K562 (cell line): Measurements from ENCODE around the gene ACTL7B. TPM values are rescaled to one million over a fixed set of nuclear protein-coding genes. Genes with fewer than 3 reads are reported as not detected.

Experiments
- ATAC-seq: fragments of 200-7000 bp; cut with Tn5 transposase; 3 replicates; pipeline ENCODE4 v1.9.1; 2020; ENCODE audit warnings: moderate library complexity
- BruUV-seq: library from RNA; stranded (reverse); fragments of 400-500 nt; replicated peaks from 2 replicates; lab custom pipeline; 2021; lab: Mats Ljungman, UMichigan
- CTCF ChIA-PET: fragments of 300-600 bp; formaldehyde crosslinking; extraction: SDS; loops from one replicate; lab custom pipeline; 2021; ENCODE audit warnings: low intra/inter-chr PET ratio; lab: Yijun Ruan, JAX
- POLR2A ChIA-PET: fragments of 300-600, 350-650 bp; sonication (Branson Sonifier 250); formaldehyde crosslinking; extraction: SDS; loops from one replicate; lab custom pipeline; 2021; ENCODE audit warnings: antibody characterized with exemption, inconsistent platforms; lab: Yijun Ruan, JAX
- DNase-seq, 4 experiments: peaks; one replicate each; pipeline versions ENCODE4 v3.0.0 to v3.0.0-alpha.2; 2011 to 2018; ENCODE audit warnings: low spot score in 3 of 4, mixed read lengths in 3 of 4; ENCODE audit errors: extremely low read depth in 1 of 4
- FAIRE-seq: peaks from 2 replicates; lab custom pipeline; 2011; peaks lifted over from hg19 to GRCh38; lab: Jason Lieb, UNC
- H2AFZ ChIP-seq: 2 replicates; pipeline ENCODE4 v1.6.0; 2011; ENCODE audit warnings: low read depth, low read length, control low read depth, inconsistent platforms
- H3K27ac ChIP-seq: fragments of 200-600 bp; 3 replicates; pipeline ENCODE4 v1.8.0; 2011; ENCODE audit warnings: low read depth, mild to moderate bottlenecking, control low read depth, inconsistent platforms, low read length, moderate library complexity, mixed read lengths; ENCODE audit errors: extremely low read depth
- H3K27me3 ChIP-seq, 2 experiments: fragments of 300-600 bp in 1 of 2; 2 replicates in 1 of 2; 3 replicates in 1 of 2; pipeline versions ENCODE4 v1.6.0 to v1.8.0; 2011; ENCODE audit warnings: inconsistent platforms in 2 of 2, low read length in 2 of 2, mild to moderate bottlenecking in 1 of 2, mixed read lengths in 1 of 2, moderate library complexity in 1 of 2; ENCODE audit not compliant: control insufficient read depth in 2 of 2, insufficient read depth in 2 of 2
- H3K36me3 ChIP-seq: fragments of 300-600 bp; 3 replicates; pipeline ENCODE4 v1.8.0; 2011; ENCODE audit warnings: mild to moderate bottlenecking, low read length, inconsistent platforms; ENCODE audit not compliant: control insufficient read depth, insufficient read depth
- H3K4me1 ChIP-seq, 2 experiments: fragments of 200-600 bp in 1 of 2; replicated peaks in 1 of 2; 2 replicates in 1 of 2; 3 replicates in 1 of 2; pipeline versions ENCODE4 v1.5.1 to v1.8.0; 2011; ENCODE audit warnings: inconsistent platforms in 2 of 2, low read length in 2 of 2, mild to moderate bottlenecking in 1 of 2, mixed read lengths in 1 of 2, moderate library complexity in 1 of 2; ENCODE audit not compliant: control insufficient read depth in 2 of 2, insufficient read depth in 2 of 2
- H3K4me2 ChIP-seq: 2 replicates; pipeline ENCODE4 v1.6.1; 2011; ENCODE audit warnings: low read length, control low read depth, inconsistent platforms, mixed read lengths; ENCODE audit not compliant: insufficient read depth
- H3K4me3 ChIP-seq: fragments of 200-600 bp; sonication (generic), shearing (Covaris generic); 2 replicates; pipeline ENCODE4 v1.5.1; 2016; ENCODE audit warnings: control low read depth, inconsistent platforms
- H3K79me2 ChIP-seq: fragments of 200-600 bp; 3 replicates; pipeline ENCODE4 v1.8.0; 2011; ENCODE audit warnings: low read length, inconsistent platforms; ENCODE audit not compliant: control insufficient read depth, insufficient read depth
- H3K9ac ChIP-seq, 2 experiments: 2 replicates each; pipeline versions ENCODE4 v1.6.0 to v1.6.1; 2011; ENCODE audit warnings: low read depth in 2 of 2, low read length in 2 of 2, control low read depth in 1 of 2, inconsistent platforms in 1 of 2, mild to moderate bottlenecking in 1 of 2, mixed read lengths in 1 of 2; ENCODE audit not compliant: insufficient read depth in 1 of 2
- H3K9me1 ChIP-seq: one replicate; pipeline ENCODE4 v1.6.0; 2011; ENCODE audit warnings: inconsistent platforms, mild to moderate bottlenecking, low read length, moderate library complexity; ENCODE audit not compliant: control insufficient read depth, insufficient read depth
- H3K9me3 ChIP-seq: replicated peaks from 2 replicates; pipeline ENCODE4 v1.5.1; 2011; ENCODE audit warnings: low read depth, low read length, inconsistent platforms; ENCODE audit not compliant: control insufficient read depth, insufficient read depth
- H4K20me1 ChIP-seq: replicated peaks from 2 replicates; pipeline ENCODE4 v1.6.1; 2011; ENCODE audit warnings: low read length, inconsistent platforms, mixed read lengths; ENCODE audit not compliant: control insufficient read depth, insufficient read depth
- CBFA2T3 ChIP-seq: fragments of 450-650 bp; IDR thresholded peaks from 2 replicates; pipeline ENCODE4 v1.6.1; 2017
- CHD2 ChIP-seq: IDR thresholded peaks from 2 replicates; pipeline ENCODE4 v1.6.1; 2011; ENCODE audit warnings: low read depth, low read length
- E2F5 ChIP-seq: sonication (generic); formaldehyde crosslinking; IDR thresholded peaks from 2 replicates; pipeline ENCODE4 v1.8.0; 2022; ENCODE audit warnings: mild to moderate bottlenecking, missing genetic modification reagents
- HMG20A ChIP-seq: fragments of 450-650 bp; formaldehyde crosslinking; conservative IDR thresholded peaks from 2 replicates; pipeline ENCODE4 v1.4.0; 2020; ENCODE audit warnings: mild to moderate bottlenecking, mixed read lengths
- MXD1 ChIP-seq: fragments of 250-450 bp; sonication (Bioruptor Pico); IDR thresholded peaks from 2 replicates; pipeline ENCODE4 v1.8.0; 2021; ENCODE audit warnings: borderline replicate concordance, mild to moderate bottlenecking, moderate library complexity; ENCODE audit not compliant: poor library complexity, severe bottlenecking
- NCOA1 ChIP-seq: fragments of 450-650 bp; IDR thresholded peaks from 2 replicates; pipeline ENCODE4 v1.6.1; 2016; ENCODE audit warnings: low read depth
- SMAD2 ChIP-seq: fragments of 150-350 bp; IDR thresholded peaks from 2 replicates; pipeline ENCODE4 v1.6.1; 2014; ENCODE audit warnings: low read depth, mild to moderate bottlenecking, low read length
- SMAD3 ChIP-seq: fragments of 450-650 bp; formaldehyde crosslinking; conservative IDR thresholded peaks from 2 replicates; pipeline ENCODE4 v1.4.0; 2020; ENCODE audit warnings: mild to moderate bottlenecking
- SMARCB1 ChIP-seq: IDR thresholded peaks from 2 replicates; pipeline ENCODE4 v1.6.1; 2011; ENCODE audit warnings: improper control_type of control experiment, low read depth; ENCODE audit not compliant: insufficient read length
- TFE3 ChIP-seq: fragments of 450-650 bp; formaldehyde crosslinking; IDR thresholded peaks from 2 replicates; pipeline ENCODE4 v1.4.0; 2020; ENCODE audit warnings: mild to moderate bottlenecking, mixed read lengths
- THAP7 ChIP-seq: fragments of 250-450 bp; sonication (Bioruptor Pico); IDR thresholded peaks from 2 replicates; pipeline ENCODE4 v1.5.0; 2021
- ZBTB11 ChIP-seq, 3 experiments: fragments of 200-800 bp in 1 of 3; fragments of 250-450 bp in 1 of 3; fragments of 450-650 bp in 1 of 3; sonication (Bioruptor Pico) in 1 of 3; sonication (Bioruptor generic) in 1 of 3; formaldehyde crosslinking in 1 of 3; IDR thresholded peaks; 2 replicates each; pipeline versions ENCODE4 v1.6.1 to v1.8.0; 2016 to 2022; ENCODE audit warnings: mild to moderate bottlenecking in 2 of 3, missing genetic modification characterization in 2 of 3, missing compliant biosample characterization in 1 of 3, moderate library complexity in 1 of 3
- ZBTB5 ChIP-seq: fragments of 450-650 bp; IDR thresholded peaks from 2 replicates; pipeline ENCODE4 v1.6.1; 2017; ENCODE audit warnings: antibody characterized with exemption
- WGBS: fragments of 100-300 bp; shearing (Covaris generic); methylation state at CpG from one replicate; pipeline ENCODE4 v1.1.6; 2016; ENCODE audit warnings: low coverage, mixed read lengths; ENCODE audit not compliant: insufficient coverage; ENCODE audit errors: missing lambda C conversion rate; 5-methylcytosine and 5-hydroxymethylcytosine counted together
- in situ Hi-C: fragments of 300-500 bp; cut with MboI; formaldehyde crosslinking; loops from 4 replicates; pipeline ENCODE4 v1.15.0; 2018; ENCODE audit warnings: inconsistent platforms, mixed read lengths
- intact Hi-C: fragments of 100-400 bp; cut with micrococcal nuclease; formaldehyde crosslinking; loops from 2 replicates; pipeline ENCODE4 v1.14.2; 2022
- polyA plus RNA-seq, 8 experiments: library from polyadenylated mRNA; depleted of rRNA in 4 of 8; stranded (reverse) in 5 of 8; unstranded in 3 of 8; fragments of >200 nt; fragmentation: Nextera tagmentation in 2 of 8; fragmentation: Illumina TruSeq in 1 of 8; extraction: Ambion mirVana in 2 of 8; extraction: Trizol in 1 of 8; gene quantifications; 2 replicates each; pipeline versions ENCODE4 v1.2.1 to v1.2.3, GENCODE V29; 2011 to 2014; ENCODE audit warnings: inconsistent platforms in 1 of 8, missing spikeins in 1 of 8
- total RNA-seq, 7 experiments: library from RNA; depleted of rRNA in 6 of 7; stranded (reverse); fragments of >200 nt in 6 of 7; fragmentation: Illumina TruSeq in 2 of 7; extraction: Trizol in 2 of 7; gene quantifications; 2 replicates each; pipeline versions ENCODE4 v1.2.1 to v1.2.3, GENCODE V29; 2011 to 2021; ENCODE audit warnings: low replicate concordance in 1 of 7

ACTL7B gene
- total and polyA plus RNA-seq, 9 of the 15 experiments (the other 6 are each of a cell fraction or from before 2014, with no cell fraction given) = not detected

- no peaks in the 10 kb centered on the region for H3K9me3 ChIP-seq
- H3K4me2 ChIP-seq = no peak overlapping the region
- H2AFZ ChIP-seq = no peak overlapping the region
- H4K20me1 ChIP-seq = no peaks in the 10 kb centered on the region
- no peak for FAIRE-seq
- ChIA-PET POLR2A (no interaction called here), CTCF (no interaction called here)
- H3K27me3 ChIP-seq = 0 out of 5 replicates have a peak, but pooled peaks cover 0 to 2% of the 10 kb centered on the region in 2 experiments
- DNase-seq = no peak
- H3K36me3 ChIP-seq = no peaks in the 10 kb centered on the region
- BruUV-seq = no TSS peak
- no peak overlapping the region for H3K27ac ChIP-seq
- no peak overlapping the region for H3K9ac ChIP-seq
- WGBS = 3% methylated on average over 5 of the region's 5 CpGs
- in situ Hi-C loops (no loop called here), intact Hi-C loops (no loop called here)
- no peak for ATAC-seq
- H3K9me1 ChIP-seq = no peaks in the 10 kb centered on the region
- no peaks in the 10 kb centered on the region for H3K79me2 ChIP-seq
- peaks cover 0 to 2% of the 10 kb centered on the region in 2 experiments; a peak in 1 of 5 replicates for H3K4me1 ChIP-seq
- no peak overlapping the region for H3K4me3 ChIP-seq
- TF ChIP-seq CBFA2T3 = no peak
- no peak for TF ChIP-seq TFE3 (CRISPR knock-in tag)
- no peak for TF ChIP-seq SMARCB1
- no peak for TF ChIP-seq CHD2
- TF ChIP-seq MXD1 (CRISPR knock-in tag) = no peak
- no peak for TF ChIP-seq SMAD3 (CRISPR knock-in tag)
- TF ChIP-seq HMG20A (CRISPR knock-in tag) = no peak
- TF ChIP-seq E2F5 = no peak
- TF ChIP-seq THAP7 (CRISPR knock-in tag) = no peak
- TF ChIP-seq NCOA1 = no peak
- TF ChIP-seq SMAD2 = no peak
- no peak for TF ChIP-seq ZBTB5
- TF ChIP-seq ZBTB11 (CRISPR knock-in tag; IDR thresholded peaks at IDR 0.05) = no peak
Observed at GRCh38 chr9:108845507-108845906, 10.3 kb downstream of the ACTL7B start.
